ENCODE results near the gene GPC6.

Gene GPC6

DNA sequence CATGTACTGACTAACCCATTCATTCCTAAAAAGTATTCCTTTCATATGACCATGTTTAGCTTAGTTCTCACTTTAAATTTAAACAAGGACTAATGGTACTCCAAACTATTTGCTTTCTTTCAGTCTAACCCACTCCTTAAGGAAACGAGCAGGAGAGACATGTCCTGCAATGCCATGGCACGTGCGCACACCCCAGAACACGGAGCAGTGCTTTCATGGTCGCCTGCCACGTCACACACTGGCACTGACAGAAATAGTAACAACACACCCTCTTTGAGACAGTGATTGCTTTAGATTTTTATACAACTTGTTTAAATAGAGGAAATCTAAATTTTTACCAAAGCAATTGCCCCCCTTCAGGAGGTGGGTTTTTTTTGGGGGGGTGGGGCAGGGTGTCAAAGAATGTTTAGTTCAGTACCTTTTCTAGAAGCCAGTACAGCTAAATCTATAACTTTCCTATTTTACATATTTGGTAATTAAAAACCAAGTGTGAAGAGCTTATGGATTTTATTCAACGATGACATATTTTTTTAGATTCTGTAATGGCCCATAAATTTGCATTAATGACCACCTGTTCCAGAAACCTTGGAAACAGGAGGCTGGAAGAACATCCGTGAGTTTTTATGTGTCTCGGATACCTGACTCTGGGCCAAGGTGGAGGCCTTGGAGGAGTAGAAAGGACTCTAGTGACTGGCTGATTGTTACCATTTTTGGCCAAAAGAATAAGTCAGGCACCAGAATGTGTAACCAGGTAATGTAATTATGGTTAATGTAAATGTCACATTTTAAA is 1005.7 kb downstream of the GPC6 start:
- DNase-seq: no peak

DNA sequence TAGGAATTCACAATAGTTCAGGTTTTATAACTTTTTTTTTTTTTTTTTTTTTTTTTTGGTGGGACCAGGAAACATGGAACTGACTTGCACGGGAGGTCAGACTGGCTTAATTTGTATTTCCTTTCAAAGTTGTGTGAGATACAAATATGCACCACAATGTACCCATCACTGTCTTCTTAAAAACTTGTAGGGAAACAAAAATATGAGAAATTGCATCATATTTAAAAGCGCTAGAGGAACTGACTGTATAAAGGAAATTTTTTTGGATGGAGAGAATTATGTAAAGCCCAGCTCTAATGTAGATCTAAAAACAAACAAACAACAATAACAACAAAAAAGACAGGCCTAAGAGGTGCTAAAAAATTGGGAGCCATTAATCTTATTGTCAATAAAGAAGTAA is 1006.3 kb downstream of the GPC6 start:
- DNase-seq: peak; percentile 48

- peak; percentile 94 for DNase-seq
Observed at GRCh38 chr13:94233401-94233800, 1006.8 kb downstream of the GPC6 start.

- DNase-seq: peak; percentile 24
Observed at GRCh38 chr13:94233837-94234236, 1007.2 kb downstream of the GPC6 start.

DNA sequence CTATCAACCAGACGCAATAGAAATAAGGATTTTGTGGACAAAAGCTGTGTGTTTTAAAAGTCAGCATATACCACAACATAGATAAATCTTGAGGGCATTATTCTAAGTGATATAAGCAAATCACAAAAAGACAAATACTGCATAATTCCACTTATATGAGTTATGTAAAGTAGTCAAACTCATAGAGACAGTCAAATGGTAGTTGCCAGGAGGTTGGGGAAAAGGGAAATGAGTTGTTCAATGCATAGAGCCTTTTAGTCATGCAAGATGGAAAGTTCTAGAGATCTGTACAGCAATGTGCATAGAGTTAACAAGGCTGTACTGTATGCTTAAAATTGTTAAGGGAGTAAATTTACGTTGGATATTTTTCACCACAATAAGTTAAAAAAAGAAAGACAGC is 1008.1 kb downstream of the GPC6 start:
- no peak for DNase-seq

- no peak for DNase-seq
Observed at GRCh38 chr13:94236132-94236531, 1009.5 kb downstream of the GPC6 start.

DNA sequence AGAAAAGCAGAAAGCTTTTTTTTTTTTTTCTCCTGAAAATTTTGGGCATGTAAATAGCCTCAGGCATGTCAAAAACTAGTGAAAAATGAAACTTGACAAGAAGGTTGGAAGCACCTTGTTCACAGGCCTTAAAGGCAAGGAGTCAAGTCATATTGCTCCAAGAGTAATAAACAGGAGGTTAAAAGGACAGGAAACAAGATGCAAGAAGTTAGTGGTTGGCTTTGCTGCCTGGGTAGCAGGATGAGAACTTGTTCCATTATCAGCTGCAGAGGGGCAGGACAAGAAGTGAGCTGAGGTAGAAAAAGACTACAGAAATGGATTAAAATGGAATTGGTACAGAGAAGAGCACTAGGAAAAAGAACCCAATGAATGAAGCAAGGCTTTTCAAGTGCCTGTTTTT is 1010.3 kb downstream of the GPC6 start:
- DNase-seq: peak; percentile 24

DNA sequence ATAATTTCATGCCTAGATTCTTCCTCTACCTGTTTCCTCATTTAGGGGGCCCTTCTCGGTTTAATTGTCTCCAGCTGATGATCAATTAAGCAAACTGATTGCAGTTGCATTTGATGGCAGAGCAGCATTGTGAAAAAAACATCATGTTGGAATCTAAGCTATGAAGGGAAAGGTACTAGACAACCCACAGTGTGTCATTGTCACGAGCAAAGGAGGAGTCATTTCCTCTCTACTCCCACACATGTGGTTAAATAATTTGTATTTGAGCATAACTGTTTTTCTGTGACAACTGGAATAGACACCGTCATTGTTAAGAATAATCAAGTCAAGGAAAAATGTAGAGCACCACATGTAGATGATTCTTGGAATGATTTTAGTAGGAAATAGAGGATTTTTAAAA is 1012.5 kb downstream of the GPC6 start:
- DNase-seq: peak; percentile 73

- no peak for DNase-seq
Observed at GRCh38 chr13:94242554-94242953, 1015.9 kb downstream of the GPC6 start.

DNA sequence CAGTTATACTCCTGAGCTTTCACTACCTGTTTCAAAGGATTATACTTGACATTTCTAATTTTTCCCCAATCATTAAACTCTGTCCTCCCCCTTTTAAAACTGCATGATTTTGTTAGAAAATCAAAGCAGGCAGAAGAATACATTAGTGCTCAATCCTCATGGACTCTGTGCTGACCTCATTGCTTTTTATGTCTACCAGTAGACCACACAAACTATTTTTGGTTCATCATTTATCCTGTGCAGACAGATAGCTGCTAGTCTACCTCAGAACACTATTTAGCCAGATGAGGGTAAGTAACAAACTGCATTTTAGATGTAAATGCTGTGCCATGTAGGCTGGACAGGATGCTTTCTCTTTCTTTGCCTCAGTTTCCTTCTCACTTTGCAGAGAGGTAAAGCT is 1016.9 kb downstream of the GPC6 start:
- no peak for DNase-seq

DNA sequence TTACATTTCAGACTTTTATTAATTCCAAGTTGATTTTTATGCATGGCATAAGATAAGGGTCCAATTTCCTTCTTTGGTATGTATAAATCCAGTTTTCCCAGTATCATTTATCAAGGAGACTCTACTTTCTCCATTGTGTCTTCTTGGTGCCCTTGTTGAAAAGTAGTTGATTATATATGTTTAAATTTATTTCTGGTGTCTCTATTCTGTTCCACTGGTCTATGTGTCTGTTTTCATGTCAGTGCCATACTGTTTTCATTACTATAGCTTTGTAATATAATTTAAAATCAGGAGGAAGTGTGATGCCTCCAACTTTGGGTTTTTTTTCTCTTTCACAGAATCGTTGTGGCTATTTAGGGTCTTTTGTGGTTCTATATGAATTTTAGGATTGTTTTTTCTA is 1019.9 kb downstream of the GPC6 start:
- no peak for DNase-seq

GRCh38 chr13:94247890-94248289 is 1021.3 kb downstream of the GPC6 start:
- DNase-seq: no peak

DNA sequence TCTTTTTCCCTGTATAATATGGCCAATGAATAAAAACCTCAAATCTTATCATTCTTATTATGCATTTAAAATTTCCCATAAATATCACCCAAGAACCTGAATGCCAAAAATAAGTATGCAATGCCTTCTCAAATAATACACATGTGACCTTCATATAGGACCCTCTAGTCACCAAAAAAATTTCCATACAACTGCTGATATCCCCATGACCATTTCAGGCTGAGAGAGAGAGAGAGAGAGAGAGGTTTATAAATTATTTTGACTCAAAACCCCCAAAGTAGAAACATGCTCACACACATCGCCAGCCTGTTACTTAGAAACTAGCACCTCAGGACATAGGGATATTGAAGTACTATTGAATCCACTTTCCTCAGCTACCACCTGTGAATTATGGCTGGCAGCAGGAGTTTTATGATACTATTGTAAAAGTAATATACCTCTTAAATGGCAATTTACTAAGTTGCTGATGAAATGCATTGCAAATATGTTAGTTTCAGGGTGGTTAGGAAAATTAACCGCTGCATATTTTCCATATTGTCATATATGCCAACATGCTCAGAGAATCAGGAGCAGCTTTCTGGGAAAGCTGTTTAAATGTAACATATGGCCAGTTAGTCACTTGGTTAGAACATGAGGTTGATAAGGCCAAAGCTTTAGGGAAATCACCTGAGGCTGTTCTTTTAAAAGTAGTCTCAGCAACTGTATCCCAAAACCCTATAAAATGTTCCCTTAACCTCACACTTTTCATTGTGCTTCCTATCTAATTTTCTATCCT is 1022.0 kb downstream of the GPC6 start:
- no peak for DNase-seq

DNA sequence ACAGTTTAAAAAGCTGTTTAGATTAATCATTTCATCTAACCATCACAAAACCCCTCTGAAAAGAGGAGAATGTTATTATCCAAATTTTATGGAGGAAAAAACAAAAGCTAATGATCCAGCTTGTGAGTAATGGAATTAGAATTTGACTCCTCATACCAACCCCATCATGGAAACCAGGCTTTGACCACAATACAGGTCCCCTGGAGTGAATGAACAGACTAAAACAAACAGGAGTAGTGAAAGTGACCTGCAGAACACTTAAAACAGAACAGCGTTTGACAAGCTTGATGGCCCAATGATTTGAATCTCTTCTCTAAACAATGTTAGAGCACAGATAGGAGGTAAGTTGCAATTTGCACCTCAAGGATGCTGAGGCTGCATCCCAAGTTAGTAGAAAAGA is 1022.9 kb downstream of the GPC6 start:
- peak; percentile 84 for DNase-seq

DNA sequence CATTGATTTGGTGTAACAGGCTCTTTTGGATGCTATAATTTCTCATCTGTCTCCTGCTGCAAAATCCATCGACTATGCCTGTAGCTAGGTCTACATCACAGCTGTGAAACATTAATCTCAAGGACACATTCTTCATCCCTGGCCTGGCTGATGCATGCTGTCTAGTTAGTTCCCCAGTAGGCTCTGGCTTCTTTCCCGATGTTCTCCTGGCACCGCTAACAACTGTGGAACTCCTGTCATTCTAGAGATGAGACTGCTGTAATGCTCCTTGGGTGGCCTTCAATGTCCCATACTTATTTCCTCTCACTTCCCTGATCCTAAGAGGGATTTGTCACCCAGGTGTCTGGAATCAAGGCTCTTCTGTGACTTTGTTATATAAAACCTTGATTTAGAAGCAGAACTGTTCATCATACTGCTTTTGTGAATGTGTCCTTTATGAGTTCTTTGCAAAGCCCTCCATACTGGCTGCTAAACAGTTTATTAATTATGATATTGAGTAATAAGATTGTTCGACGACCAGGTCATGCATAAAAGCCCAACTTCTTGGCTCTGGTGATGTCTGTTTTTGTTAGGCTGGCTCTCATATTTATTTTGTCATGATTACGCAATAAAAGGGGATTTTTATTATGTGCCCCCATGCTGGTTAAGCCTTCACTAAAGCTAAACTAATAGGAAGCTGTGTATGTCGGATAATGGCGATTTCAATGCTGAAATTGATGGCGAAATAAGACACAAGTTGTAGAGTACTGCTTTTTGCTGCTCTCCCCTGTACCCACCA is 1025.4 kb downstream of the GPC6 start:
- DNase-seq: no peak

GRCh38 chr13:94254737-94255136 is 1028.1 kb downstream of the GPC6 start:
- DNase-seq: peak; percentile 45

DNA sequence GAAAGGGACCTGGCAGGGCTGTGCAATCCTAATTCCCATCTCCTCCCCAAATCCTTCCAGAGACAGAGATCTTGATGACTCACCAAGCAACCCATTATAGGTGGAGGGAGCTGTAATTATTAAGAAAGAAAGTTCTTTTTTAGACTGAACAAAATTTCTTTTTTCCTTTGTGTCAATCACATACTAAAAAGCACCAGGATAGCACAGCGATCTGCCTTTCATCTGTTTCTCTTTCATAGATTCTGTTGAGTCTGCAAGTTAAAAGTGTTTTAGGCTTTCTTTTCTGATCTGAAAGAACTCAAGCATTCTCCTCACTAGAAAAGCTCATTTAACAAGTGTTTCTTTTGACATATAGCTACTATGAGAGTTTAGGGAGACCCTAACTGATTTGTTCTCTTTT is 1030.1 kb downstream of the GPC6 start:
- no peak for DNase-seq

- DNase-seq: no peak
Observed at GRCh38 chr13:94259984-94260383, 1033.4 kb downstream of the GPC6 start.

GRCh38 chr13:94261163-94261562 is 1034.6 kb downstream of the GPC6 start:
- no peak for DNase-seq

- no peak for DNase-seq
Observed at GRCh38 chr13:94263038-94263437, 1036.4 kb downstream of the GPC6 start.

- DNase-seq: no peak
Observed at GRCh38 chr13:94267581-94268366, 1041.2 kb downstream of the GPC6 start.

- peak; percentile 53 for DNase-seq
Observed at GRCh38 chr13:94268661-94269060, 1042.1 kb downstream of the GPC6 start.

DNA sequence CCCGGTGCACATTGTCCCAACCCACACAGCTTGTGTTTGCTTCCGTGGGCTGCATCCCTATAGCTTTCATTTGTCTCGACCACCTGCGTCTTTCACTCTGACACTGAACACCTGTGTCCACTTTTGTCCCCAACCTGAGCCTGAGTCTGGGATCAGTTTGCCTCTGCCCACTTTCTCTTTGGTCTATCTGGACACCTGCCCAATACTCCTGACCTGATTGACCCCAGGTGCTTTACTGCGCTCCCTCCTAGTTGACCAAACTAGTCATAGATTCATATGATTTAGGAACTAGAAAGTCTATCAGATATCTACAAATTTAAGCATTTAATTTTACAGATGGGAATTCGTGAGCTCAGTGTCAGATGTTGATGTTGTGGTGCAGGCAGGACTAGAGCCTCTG is 1043.0 kb downstream of the GPC6 start:
- no peak for DNase-seq

Measured in HCEC 1CT (cell line).